Psoas muscle (tissue), 8 donors: Measurements from ENCODE around the gene TMEM263. TPM values are rescaled to one million over a fixed set of nuclear protein-coding genes. Genes with fewer than 3 reads are reported as not detected.
A peak's percentile ranks its signal among the peaks of the same experiment; 100 is the strongest.

Experiments used
- ATAC-seq, 4 donors: fragments of 200-7000 bp; cut with Tn5 transposase; one replicate each; pipeline ENCODE4 v1.9.1; 2020; ENCODE audit warnings: moderate library complexity in 3 of 4, mild to moderate bottlenecking in 2 of 4
- DNase-seq, 2 donors: peaks; one replicate each; pipeline ENCODE4 v3.0.0-alpha.2; 2020
- H3K27ac ChIP-seq: fragments of 200-600 bp; one replicate; pipeline ENCODE4 v1.8.0; 2022
- H3K27me3 ChIP-seq, 3 donors: fragments of 200-600 bp in 1 of 3; one replicate each; pipeline versions ENCODE4 v1.6.1 to v1.8.0; 2013 to 2022; ENCODE audit warnings: low read length in 2 of 3, mild to moderate bottlenecking in 2 of 3, moderate library complexity in 1 of 3; ENCODE audit not compliant: insufficient read depth in 3 of 3
- H3K36me3 ChIP-seq, 2 donors: fragments of 200-600 bp in 1 of 2; one replicate each; pipeline versions ENCODE4 v1.6.1 to v1.8.0; 2013 to 2022; ENCODE audit warnings: low read depth in 1 of 2, mild to moderate bottlenecking in 1 of 2, moderate library complexity in 1 of 2; ENCODE audit not compliant: insufficient read depth in 1 of 2
- H3K4me1 ChIP-seq: fragments of 200-600 bp; one replicate; pipeline ENCODE4 v1.8.0; 2022
- H3K4me3 ChIP-seq: fragments of 200-600 bp; one replicate; pipeline ENCODE4 v1.8.0; 2022; ENCODE audit warnings: mild to moderate bottlenecking
- H3K9me3 ChIP-seq: fragments of 200-600 bp; one replicate; pipeline ENCODE4 v1.8.0; 2022
- CTCF ChIP-seq: fragments of 200-600 bp; IDR thresholded peaks from one replicate; pipeline ENCODE4 v1.8.0; 2022; ENCODE audit warnings: antibody characterized with exemption
- WGBS, 3 donors: extraction: QIAGEN DNeasy Blood & Tissue Kit; methylation state at CpG; one replicate each; pipeline versions ENCODE4 v1.1.6 to v1.1.7; 2013; 5-methylcytosine and 5-hydroxymethylcytosine counted together
- intact Hi-C, 2 donors: fragments of 100-400 bp; cut with DNase I; formaldehyde crosslinking; loops; one replicate each; pipeline versions ENCODE4 v1.11.0 to v1.14.2; 2022
- polyA plus RNA-seq, 3 donors: library from polyadenylated mRNA; stranded (reverse); fragments of 200-250 nt; gene quantifications; one replicate each; pipeline ENCODE4 v1.2.3, GENCODE V29; 2013
- total RNA-seq, 4 donors: library from RNA; stranded (reverse); fragmentation: NEBNext Ultra II Directional in 2 of 4; extraction: Animal tissue kit (Norgen Biotek cat#: 25700) in 2 of 4; gene quantifications; one replicate each; pipeline versions ENCODE4 v1.2.1 to v1.2.4, GENCODE V29; 2021 to 2023
- donor health status: healthy with polysubstance abuse.
- donor health status: DM: no; HTN: no; CAD: no; lungs with moderate emphysema.
- donor health status: Bipolar disorder and iron deficiency.
- donor health status: healthy.
- donor health status: DM: yes; HTN: yes; CAD: no.
- donor health status: DM: no; HTN: no; CAD: no.
- donor health status: DM: no; HTN: no; CAD: no.
- donor health status: DM: yes; HTN: yes; CAD: no.

Gene TMEM263
- total and polyA plus RNA-seq, 7 donors, result 9.5 to 20.8 (median 15.5) TPM

GRCh38 chr12:106973545-106973944 is 17.8 kb downstream of the TMEM263 start:
- Histone ChIP-seq H3K36me3 (peaks cover 0 to 24% of the 10 kb centered on the region in 2 donors), H3K9me3 (no peaks in the 10 kb centered on the region), H3K4me1 (peaks cover 25% of the 10 kb centered on the region), H3K4me3 (no peak overlapping the region), H3K27ac (no peak overlapping the region), H3K27me3 (no peaks in the 10 kb centered on the region)
- no peak for ATAC-seq
- intact Hi-C loops, result no loop called here
- DNase-seq, result no peak
- TF ChIP-seq CTCF, result no peak

GRCh38 chr12:106974511-106974910 is 18.8 kb downstream of the TMEM263 start:
- H3K4me1 ChIP-seq, result peaks cover 28% of the 10 kb centered on the region
- H3K9me3 ChIP-seq, result no peaks in the 10 kb centered on the region
- no peak for TF ChIP-seq CTCF
- H3K27me3 ChIP-seq, result no peaks in the 10 kb centered on the region
- ATAC-seq (no peak), DNase-seq (no peak)
- no peak overlapping the region for H3K4me3 ChIP-seq
- WGBS, 3 donors, result 89 to 92% (median 91%) methylated on average over 3 of the region's 3 CpGs
- intact Hi-C loops, result no loop called here
- H3K36me3 ChIP-seq, result peaks cover 0 to 16% of the 10 kb centered on the region in 2 donors
- H3K27ac ChIP-seq, result no peak overlapping the region

- Histone ChIP-seq H3K4me3 (no peak overlapping the region), H3K4me1 (peaks cover 28% of the 10 kb centered on the region), H3K36me3 (peaks cover 0 to 16% of the 10 kb centered on the region in 2 donors), H3K27me3 (no peaks in the 10 kb centered on the region), H3K9me3 (no peaks in the 10 kb centered on the region), H3K27ac (no peak overlapping the region)
- TF ChIP-seq CTCF, result no peak
- ATAC-seq, result peak in 1 of 4 donors; percentile 8
- no peak for DNase-seq
- intact Hi-C loops, result no loop called here
- 95 to 98% (median 97%) methylated on average over 8 of the region's 8 CpGs for WGBS, 3 donors
Measured at GRCh38 chr12:106975098-106975497, 19.4 kb downstream of the TMEM263 start.

DNA sequence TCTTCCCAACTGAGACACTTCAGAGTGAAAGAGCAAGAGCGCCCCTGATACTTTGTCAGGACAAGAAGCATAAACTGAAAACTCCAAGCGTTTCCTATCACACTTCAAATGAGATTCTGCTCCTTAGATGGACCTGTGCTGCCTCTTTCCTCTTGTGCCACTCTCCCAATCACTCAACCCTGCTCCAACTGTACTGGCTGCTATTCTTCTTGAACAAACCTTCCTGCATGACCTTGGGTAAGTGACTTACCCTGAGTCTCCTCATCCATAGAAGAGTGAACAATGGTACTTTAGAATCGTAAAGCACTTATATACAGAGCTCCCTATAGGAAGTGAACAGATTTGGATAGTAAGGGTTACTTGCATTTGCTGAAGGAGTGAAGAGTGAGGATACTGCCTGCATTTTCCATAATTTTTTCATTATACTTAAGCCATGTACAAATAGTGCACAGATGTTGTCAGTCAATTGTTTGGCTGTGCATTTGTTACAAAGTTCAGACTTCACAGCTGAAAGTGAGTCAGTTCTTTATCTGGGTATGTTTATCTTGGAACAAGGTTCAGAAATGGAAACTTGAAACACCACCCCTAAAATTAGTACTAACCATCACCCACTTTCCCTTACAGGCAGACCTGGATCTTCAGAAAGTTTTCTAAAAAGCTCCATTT is 20.4 kb downstream of the TMEM263 start:
- DNase-seq, result no peak
- peak overlapping the region; percentile 39 for H3K27ac ChIP-seq
- no peak overlapping the region for H3K4me3 ChIP-seq
- intact Hi-C loops, result no loop called here
- H3K9me3 ChIP-seq, result no peaks in the 10 kb centered on the region
- WGBS, 3 donors, result 73 to 96% (median 92%) methylated on average over 3 of the region's 3 CpGs
- peaks cover 28% of the 10 kb centered on the region for H3K4me1 ChIP-seq
- no peak for TF ChIP-seq CTCF
- peak; percentile 62 to 87 (median 74) for ATAC-seq
- peaks cover 0 to 13% of the 10 kb centered on the region in 2 donors for H3K36me3 ChIP-seq
- H3K27me3 ChIP-seq, result no peaks in the 10 kb centered on the region

- 84 to 92% (median 89%) methylated on average over 1 of the region's 1 CpG for WGBS, 3 donors
- H3K4me1 ChIP-seq, result peaks cover 28% of the 10 kb centered on the region
- peak overlapping the region; percentile 39 for H3K27ac ChIP-seq
- H3K27me3 ChIP-seq, result no peaks in the 10 kb centered on the region
- no peak for DNase-seq
- peak in 2 of 4 donors; percentile 25 to 49 for ATAC-seq
- intact Hi-C loops, result no loop called here
- no peak overlapping the region for H3K4me3 ChIP-seq
- TF ChIP-seq CTCF, result no peak
- peaks cover 0 to 7% of the 10 kb centered on the region in 2 donors for H3K36me3 ChIP-seq
- no peaks in the 10 kb centered on the region for H3K9me3 ChIP-seq
Measured at GRCh38 chr12:106976668-106977067, 21.0 kb downstream of the TMEM263 start.
